Measurements from ENCODE around the gene PNLIPRP2.

Gene PNLIPRP2

DNA sequence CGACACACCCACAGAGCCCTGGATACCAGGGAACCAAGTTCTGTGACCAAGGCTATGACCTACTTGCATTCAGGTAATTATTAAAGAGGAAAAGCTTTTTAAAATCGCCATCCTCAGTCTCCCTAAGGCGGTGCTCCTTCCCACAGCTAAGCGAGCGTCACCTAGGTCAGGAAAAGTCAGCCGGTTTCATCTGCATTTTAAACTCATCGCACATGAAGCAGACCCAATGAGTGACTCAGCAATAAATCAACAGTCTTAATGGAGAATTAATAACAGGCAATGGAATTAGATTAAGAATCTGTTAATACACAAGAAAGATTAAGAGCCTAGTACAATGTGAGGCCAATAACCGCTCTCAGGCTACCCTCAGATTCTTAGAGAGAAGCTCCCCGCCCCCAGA, 62.4 kb downstream of the PNLIPRP2 start:
- no peak for DNase-seq
- Mint-ChIP-seq H3K36me3 (ENCODE audit: low read depth) (no peaks in the 10 kb centered on the region), H3K27me3 (ENCODE audit: low read depth, poor library complexity) (peaks cover 15% of the 10 kb centered on the region), H3K4me3 (no peak overlapping the region), H3K4me1 (peaks cover 12% of the 10 kb centered on the region), H3K9me3 (no peaks in the 10 kb centered on the region), H3K27ac (no peak overlapping the region)
- TF ChIP-seq, protein P1, sequence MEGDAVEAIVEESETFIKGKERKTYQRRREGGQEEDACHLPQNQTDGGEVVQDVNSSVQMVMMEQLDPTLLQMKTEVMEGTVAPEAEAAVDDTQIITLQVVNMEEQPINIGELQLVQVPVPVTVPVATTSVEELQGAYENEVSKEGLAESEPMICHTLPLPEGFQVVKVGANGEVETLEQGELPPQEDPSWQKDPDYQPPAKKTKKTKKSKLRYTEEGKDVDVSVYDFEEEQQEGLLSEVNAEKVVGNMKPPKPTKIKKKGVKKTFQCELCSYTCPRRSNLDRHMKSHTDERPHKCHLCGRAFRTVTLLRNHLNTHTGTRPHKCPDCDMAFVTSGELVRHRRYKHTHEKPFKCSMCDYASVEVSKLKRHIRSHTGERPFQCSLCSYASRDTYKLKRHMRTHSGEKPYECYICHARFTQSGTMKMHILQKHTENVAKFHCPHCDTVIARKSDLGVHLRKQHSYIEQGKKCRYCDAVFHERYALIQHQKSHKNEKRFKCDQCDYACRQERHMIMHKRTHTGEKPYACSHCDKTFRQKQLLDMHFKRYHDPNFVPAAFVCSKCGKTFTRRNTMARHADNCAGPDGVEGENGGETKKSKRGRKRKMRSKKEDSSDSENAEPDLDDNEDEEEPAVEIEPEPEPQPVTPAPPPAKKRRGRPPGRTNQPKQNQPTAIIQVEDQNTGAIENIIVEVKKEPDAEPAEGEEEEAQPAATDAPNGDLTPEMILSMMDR (IDR thresholded peaks at IDR 0.05) = no peak

DNA sequence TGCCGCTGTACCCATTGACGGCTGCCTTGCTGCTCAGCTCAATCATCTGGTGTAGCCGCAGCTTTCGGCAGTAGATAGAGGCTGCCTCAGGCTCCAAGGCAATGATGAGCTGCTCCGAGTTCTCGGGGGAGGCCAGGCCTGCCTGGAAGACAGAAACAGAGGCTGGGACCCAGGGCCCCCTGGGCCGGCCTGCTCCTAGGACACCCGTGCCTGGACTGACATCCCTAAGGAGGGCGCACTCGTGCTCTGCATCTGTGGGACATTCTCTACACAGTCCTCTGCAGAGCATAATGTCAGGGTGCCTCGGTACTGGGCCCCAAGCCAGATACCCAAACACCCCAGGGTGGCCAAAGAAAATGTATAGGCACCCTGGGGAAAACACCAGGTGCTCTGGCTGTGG, 63.1 kb downstream of the PNLIPRP2 start:
- no peak for DNase-seq
- TF ChIP-seq, protein P1 (IDR thresholded peaks at IDR 0.05) = no peak
- no peaks in the 10 kb centered on the region for H3K36me3 Mint-ChIP-seq (ENCODE audit: low read depth)
- no peak overlapping the region for H3K27ac Mint-ChIP-seq
- peaks cover 18% of the 10 kb centered on the region for H3K4me1 Mint-ChIP-seq
- no peaks in the 10 kb centered on the region for H3K9me3 Mint-ChIP-seq
- peaks cover 22% of the 10 kb centered on the region for H3K27me3 Mint-ChIP-seq (ENCODE audit: low read depth, poor library complexity)
- H3K4me3 Mint-ChIP-seq = no peak overlapping the region

DNA sequence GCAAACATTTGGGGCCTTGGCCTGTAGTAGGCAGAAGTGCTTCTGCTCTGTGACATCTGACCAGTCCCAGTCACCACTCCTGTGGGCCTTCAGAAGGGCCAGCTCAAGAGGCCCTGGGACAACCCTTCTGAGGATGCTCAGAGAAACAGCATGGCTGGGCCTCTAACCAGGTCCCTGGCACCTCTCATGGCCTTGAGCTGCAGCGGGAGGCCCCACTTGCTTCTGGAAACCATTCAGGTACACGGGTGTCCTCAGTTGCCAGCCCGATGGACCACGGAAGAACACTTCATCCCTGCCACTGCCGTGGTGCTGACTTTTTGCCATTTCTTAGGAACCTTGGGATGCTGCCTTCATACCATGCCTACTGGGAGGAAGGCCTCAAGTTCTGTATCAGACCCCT, 64.0 kb downstream of the PNLIPRP2 start:
- Mint-ChIP-seq H3K27ac (no peak overlapping the region), H3K4me1 (peaks cover 26% of the 10 kb centered on the region), H3K9me3 (no peaks in the 10 kb centered on the region), H3K27me3 (ENCODE audit: low read depth, poor library complexity) (peaks cover 30% of the 10 kb centered on the region), H3K36me3 (ENCODE audit: low read depth) (no peaks in the 10 kb centered on the region), H3K4me3 (no peak overlapping the region)
- TF ChIP-seq, protein P1 (IDR thresholded peaks at IDR 0.05) = no peak
- no peak for DNase-seq

DNA sequence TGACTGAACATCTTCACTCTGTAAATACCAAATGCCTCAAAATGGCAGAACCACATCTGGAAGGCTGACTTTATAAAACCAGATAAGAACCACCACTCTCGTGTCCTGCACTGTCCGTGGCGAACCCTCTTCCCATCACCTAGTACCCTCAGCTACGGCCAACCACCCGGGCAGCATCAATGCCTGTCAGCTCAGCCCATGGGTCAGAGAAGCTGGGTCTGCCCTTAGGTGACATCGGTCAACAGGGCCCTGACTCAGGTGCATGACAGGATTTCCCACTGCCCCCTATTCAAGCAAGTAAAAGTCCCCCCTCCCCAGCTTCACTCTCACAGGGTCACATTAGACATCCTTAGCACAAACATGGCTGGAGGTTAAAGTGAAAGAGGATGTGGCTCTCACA, 65.1 kb downstream of the PNLIPRP2 start:
- no peaks in the 10 kb centered on the region for H3K9me3 Mint-ChIP-seq
- no peak for DNase-seq
- H3K4me1 Mint-ChIP-seq = peaks cover 32% of the 10 kb centered on the region
- TF ChIP-seq, protein P1 (IDR thresholded peaks at IDR 0.05) = no peak
- no peak overlapping the region for H3K4me3 Mint-ChIP-seq
- H3K36me3 Mint-ChIP-seq (ENCODE audit: low read depth) = no peaks in the 10 kb centered on the region
- H3K27me3 Mint-ChIP-seq (ENCODE audit: low read depth, poor library complexity) = peaks cover 33% of the 10 kb centered on the region
- no peak overlapping the region for H3K27ac Mint-ChIP-seq

DNA sequence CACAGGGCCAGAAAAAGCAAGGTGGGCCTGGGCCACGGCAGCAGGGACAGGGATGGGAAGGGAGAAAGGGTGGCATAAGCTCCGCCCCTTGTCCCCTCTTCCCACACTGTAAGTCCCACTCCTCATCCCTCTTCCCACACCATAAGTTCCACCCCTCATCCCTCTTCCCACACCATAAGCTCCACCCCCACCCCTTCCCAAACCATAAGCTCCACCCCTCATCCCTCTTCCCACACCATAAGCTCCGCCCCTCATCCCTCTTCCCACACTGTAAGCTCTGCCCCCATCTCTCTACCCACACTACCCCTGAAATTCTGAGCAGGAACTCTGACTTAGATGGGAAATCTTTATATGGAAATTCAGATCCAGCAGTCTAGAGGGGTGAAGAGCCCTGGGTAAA, 65.9 kb downstream of the PNLIPRP2 start:
- TF ChIP-seq, protein P1 (IDR thresholded peaks at IDR 0.05) = no peak
- H3K4me1 Mint-ChIP-seq = peaks cover 39% of the 10 kb centered on the region

DNA sequence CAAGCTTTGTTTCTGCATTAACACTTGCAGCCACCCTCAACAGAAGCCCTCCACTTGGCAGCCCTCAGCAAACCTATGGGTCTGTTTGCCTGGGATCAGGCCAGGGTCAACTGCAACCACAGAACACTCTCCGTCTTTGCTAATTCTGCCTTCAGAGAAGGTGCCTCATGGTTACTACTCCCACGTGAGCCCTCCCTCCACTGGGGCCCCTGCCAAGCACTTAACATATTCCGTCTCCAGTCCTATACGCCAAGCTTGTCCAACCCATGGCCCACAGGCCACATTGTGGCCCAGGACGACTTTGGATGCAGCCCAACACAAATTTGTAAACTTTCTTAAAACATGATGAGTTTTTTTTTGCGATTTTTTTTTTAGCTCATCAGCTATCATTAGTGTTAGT, 66.9 kb downstream of the PNLIPRP2 start:
- no peak overlapping the region for H3K4me3 Mint-ChIP-seq
- TF ChIP-seq, protein P1 (IDR thresholded peaks at IDR 0.05) = no peak
- no peaks in the 10 kb centered on the region for H3K36me3 Mint-ChIP-seq (ENCODE audit: low read depth)
- H3K4me1 Mint-ChIP-seq = peaks cover 44% of the 10 kb centered on the region
- H3K27me3 Mint-ChIP-seq (ENCODE audit: low read depth, poor library complexity) = peaks cover 40% of the 10 kb centered on the region
- DNase-seq = no peak
- H3K27ac Mint-ChIP-seq = no peak overlapping the region
- no peaks in the 10 kb centered on the region for H3K9me3 Mint-ChIP-seq

More for the DNA sequence above, 65.9 kb downstream of the PNLIPRP2 start:
- DNase-seq = no peak
- H3K27me3 Mint-ChIP-seq (ENCODE audit: low read depth, poor library complexity) = peaks cover 33% of the 10 kb centered on the region
- H3K4me3 Mint-ChIP-seq = no peak overlapping the region
- no peaks in the 10 kb centered on the region for H3K36me3 Mint-ChIP-seq (ENCODE audit: low read depth)
- H3K27ac Mint-ChIP-seq = no peak overlapping the region
- H3K9me3 Mint-ChIP-seq = no peaks in the 10 kb centered on the region
